Measurements from ENCODE around the gene ZMIZ1.
"Not testable (repeated sequence)": the region's sequence is repeated elsewhere in the genome, so short reads cannot be mapped to it uniquely, and the experiment has no call there.

ZMIZ1 gene

DNA sequence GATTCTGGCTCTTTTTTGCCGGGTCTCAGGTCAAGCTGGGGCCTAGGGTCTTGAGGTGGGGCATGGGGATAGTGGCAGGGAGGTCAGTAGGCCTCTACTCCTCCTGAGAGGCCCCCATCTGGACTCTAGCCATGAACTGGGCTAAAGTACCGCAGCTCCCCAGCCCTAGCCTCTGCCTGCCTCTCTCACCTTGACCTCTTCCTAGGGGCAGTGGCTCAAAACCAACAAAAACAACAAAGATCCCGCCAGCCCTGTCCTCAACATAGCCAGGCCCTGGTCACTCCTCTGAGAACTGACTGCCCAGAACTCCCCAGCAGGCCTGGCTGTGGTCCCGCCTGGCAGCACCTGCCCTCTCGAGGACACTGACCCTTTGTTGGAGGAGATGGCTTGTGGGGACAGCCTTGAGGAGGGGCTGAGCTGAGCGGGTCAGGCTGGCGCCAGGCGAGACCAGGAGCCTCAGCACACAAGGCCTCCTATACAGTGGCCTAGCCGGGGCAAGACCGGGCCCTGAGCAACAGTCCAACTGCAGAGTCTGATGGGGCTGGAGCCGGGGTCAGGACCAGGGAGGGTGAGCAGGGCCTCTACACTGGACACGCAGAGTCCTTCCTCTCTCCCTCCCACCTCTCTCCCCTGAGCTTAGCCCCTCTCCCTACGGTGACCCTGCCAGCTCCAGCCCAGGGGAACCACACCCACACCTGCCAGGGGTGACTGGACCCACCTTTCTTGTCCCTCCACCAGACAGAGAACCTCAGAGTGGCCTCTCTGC is 266.9 kb downstream of the ZMIZ1 start:
- Histone ChIP-seq H3K36me3 (ENCODE audit: insufficient read depth, low read depth, low read length) (no peaks in the 10 kb centered on the region), H3K9me3 (ENCODE audit: insufficient read depth, low read depth, low read length) (0 out of 2 replicates have a peak, but pooled peaks cover 5% of the 10 kb centered on the region), H3K4me3 (ENCODE audit: low read length) (no peak overlapping the region), H3K27me3 (ENCODE audit: insufficient read depth, low read length) (no peaks in the 10 kb centered on the region), H3K4me1 (ENCODE audit: insufficient read depth, low read length) (peaks cover 10% of the 10 kb centered on the region; the same call in 1 of the 2 replicates), H3K27ac (ENCODE audit: low read length) (no peak overlapping the region), H3K9ac (ENCODE audit: low read depth, low read length) (no peak overlapping the region)

- Histone ChIP-seq H3K9ac (ENCODE audit: low read depth, low read length) (no peak overlapping the region), H3K4me1 (ENCODE audit: insufficient read depth, low read length) (peaks cover 10% of the 10 kb centered on the region; the same call in 1 of the 2 replicates), H3K36me3 (ENCODE audit: insufficient read depth, low read depth, low read length) (no peaks in the 10 kb centered on the region), H3K4me3 (ENCODE audit: low read length) (no peak overlapping the region), H3K27me3 (ENCODE audit: insufficient read depth, low read length) (no peaks in the 10 kb centered on the region), H3K9me3 (ENCODE audit: insufficient read depth, low read depth, low read length) (0 out of 2 replicates have a peak, but pooled peaks cover 5% of the 10 kb centered on the region), H3K27ac (ENCODE audit: low read length) (no peak overlapping the region)
These were observed 267.5 kb downstream of the ZMIZ1 start for GRCh38 chr10:79336276-79336675.

DNA sequence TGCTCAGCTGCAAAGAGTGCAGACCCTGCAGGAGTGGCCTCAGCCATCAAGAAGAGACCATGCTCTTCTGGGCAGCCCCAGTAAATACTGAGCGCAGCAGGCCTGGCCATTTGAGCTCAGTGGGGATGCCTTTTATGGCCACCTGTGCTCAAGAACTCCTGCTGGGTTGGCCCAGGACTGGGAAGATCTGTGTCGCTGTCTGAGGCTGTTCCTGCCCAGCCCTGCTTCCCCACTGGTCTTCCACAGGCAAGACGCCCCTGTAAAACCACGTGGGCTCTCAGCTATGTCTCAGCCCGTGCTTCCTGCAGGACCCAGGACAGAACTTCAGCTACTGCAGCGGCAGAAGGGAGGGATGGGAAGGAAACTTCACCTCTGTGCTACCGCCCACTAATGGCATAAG is 268.0 kb downstream of the ZMIZ1 start:
- H3K9ac ChIP-seq (ENCODE audit: low read depth, low read length) = no peak overlapping the region
- H3K27me3 ChIP-seq (ENCODE audit: insufficient read depth, low read length) = no peaks in the 10 kb centered on the region

DNA sequence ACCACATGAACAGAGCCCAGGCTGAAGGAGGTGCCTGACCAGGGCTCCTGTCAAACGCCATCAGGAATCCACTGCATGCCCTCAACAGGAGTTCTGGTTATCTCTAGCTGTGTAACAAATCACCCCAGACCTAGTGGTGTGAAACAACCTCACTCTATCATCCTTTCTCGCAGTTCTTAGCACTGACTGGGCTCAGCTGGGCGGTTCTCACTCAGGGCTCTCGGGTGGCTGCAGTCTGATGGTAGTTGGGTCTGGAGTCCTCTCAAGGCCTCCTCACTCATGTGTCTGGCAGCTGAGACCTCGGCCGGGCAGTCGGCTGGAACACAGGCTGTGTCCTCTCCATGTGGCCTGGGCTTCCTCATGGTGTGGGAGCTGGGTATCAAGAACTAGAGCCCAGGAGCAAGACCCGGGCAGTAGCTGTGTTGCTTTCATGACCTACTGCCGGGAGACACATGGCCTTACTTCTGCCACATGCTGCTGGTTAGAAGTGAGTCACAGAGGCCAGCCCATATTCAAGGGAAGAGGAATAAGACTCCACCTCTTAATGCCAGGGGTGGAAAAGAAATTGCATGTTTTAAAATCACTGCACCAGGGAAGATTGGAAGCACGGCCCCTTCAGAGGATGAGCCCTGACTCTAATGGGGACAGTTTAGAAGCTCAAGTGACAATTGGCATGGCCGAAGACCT is 269.2 kb downstream of the ZMIZ1 start:
- H3K4me3 ChIP-seq (ENCODE audit: low read length) = not testable (repeated sequence)

More for the DNA sequence above, 268.0 kb downstream of the ZMIZ1 start:
- no peak overlapping the region for H3K4me3 ChIP-seq (ENCODE audit: low read length)
- no peaks in the 10 kb centered on the region for H3K36me3 ChIP-seq (ENCODE audit: insufficient read depth, low read depth, low read length)
- no peak overlapping the region for H3K27ac ChIP-seq (ENCODE audit: low read length)
- peaks cover 10% of the 10 kb centered on the region; the same call in 1 of the 2 replicates for H3K4me1 ChIP-seq (ENCODE audit: insufficient read depth, low read length)
- 0 out of 2 replicates have a peak, but pooled peaks cover 5% of the 10 kb centered on the region for H3K9me3 ChIP-seq (ENCODE audit: insufficient read depth, low read depth, low read length)

DNA sequence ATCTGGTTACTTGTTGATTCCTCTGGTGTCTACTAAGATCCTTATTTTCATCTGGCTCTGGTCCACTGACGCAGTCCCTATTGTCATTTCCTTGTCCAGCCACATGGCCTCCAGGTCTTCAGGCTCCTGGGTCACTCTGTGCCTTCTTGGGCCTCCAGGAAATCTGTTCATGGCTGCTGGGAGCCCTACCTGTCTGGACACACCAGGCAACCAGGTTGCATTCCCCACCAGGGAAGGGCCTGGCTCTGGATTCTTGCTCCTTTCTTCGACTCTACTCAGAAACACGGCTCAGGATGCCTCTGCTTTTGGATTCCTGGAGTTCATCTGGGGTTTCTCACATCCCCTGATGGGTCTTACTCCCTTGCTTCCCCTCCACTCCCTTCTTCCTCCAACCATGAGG is 270.5 kb downstream of the ZMIZ1 start:
- Histone ChIP-seq H3K9ac (ENCODE audit: low read depth, low read length) (no peak overlapping the region), H3K4me3 (ENCODE audit: low read length) (no peak overlapping the region), H3K27ac (ENCODE audit: low read length) (no peak overlapping the region), H3K9me3 (ENCODE audit: insufficient read depth, low read depth, low read length) (no peaks in the 10 kb centered on the region), H3K36me3 (ENCODE audit: insufficient read depth, low read depth, low read length) (no peaks in the 10 kb centered on the region), H3K27me3 (ENCODE audit: insufficient read depth, low read length) (no peaks in the 10 kb centered on the region), H3K4me1 (ENCODE audit: insufficient read depth, low read length) (peaks cover 10% of the 10 kb centered on the region; the same call in 1 of the 2 replicates)

More for the DNA sequence above, 269.2 kb downstream of the ZMIZ1 start:
- not testable (repeated sequence) for H3K9me3 ChIP-seq (ENCODE audit: insufficient read depth, low read depth, low read length); H3K4me1 ChIP-seq (ENCODE audit: insufficient read depth, low read length); H3K9ac ChIP-seq (ENCODE audit: low read depth, low read length); H3K27me3 ChIP-seq (ENCODE audit: insufficient read depth, low read length); H3K36me3 ChIP-seq (ENCODE audit: insufficient read depth, low read depth, low read length); H3K27ac ChIP-seq (ENCODE audit: low read length)

- no peak overlapping the region for H3K9ac ChIP-seq (ENCODE audit: low read depth, low read length)
- no peaks in the 10 kb centered on the region for H3K9me3 ChIP-seq (ENCODE audit: insufficient read depth, low read depth, low read length)
- no peak overlapping the region for H3K27ac ChIP-seq (ENCODE audit: low read length)
- H3K4me1 ChIP-seq (ENCODE audit: insufficient read depth, low read length) = peaks cover 10% of the 10 kb centered on the region; the same call in 1 of the 2 replicates
- H3K4me3 ChIP-seq (ENCODE audit: low read length) = no peak overlapping the region
- no peaks in the 10 kb centered on the region for H3K36me3 ChIP-seq (ENCODE audit: insufficient read depth, low read depth, low read length)
- no peaks in the 10 kb centered on the region for H3K27me3 ChIP-seq (ENCODE audit: insufficient read depth, low read length)
These were observed 272.0 kb downstream of the ZMIZ1 start for GRCh38 chr10:79340646-79341244.

DNA sequence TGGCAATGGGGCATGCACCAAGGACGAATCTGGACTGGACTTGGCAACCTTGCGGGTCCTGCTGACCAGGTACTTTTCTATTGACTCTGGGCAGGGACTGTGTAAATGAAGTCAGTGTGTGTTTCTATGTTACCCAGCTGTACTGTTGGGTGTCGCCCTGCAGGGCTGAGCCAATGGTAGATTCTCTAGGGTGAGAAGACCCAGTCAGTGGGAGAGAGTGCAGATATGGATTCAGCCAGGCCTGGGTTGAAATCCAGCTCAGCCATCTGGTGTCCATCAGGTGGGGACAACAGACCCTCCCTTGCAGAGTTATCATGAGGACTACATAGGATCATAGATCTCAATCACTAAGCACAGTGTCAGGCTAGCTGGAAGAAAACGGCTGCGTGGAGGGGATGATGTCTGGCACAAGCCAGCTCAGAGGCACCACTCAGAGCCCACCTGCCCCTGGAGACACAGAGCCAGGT is 273.6 kb downstream of the ZMIZ1 start:
- Histone ChIP-seq H3K27ac (ENCODE audit: low read length) (no peak overlapping the region), H3K36me3 (ENCODE audit: insufficient read depth, low read depth, low read length) (no peaks in the 10 kb centered on the region), H3K27me3 (ENCODE audit: insufficient read depth, low read length) (no peaks in the 10 kb centered on the region), H3K9ac (ENCODE audit: low read depth, low read length) (no peak overlapping the region), H3K9me3 (ENCODE audit: insufficient read depth, low read depth, low read length) (no peaks in the 10 kb centered on the region), H3K4me3 (ENCODE audit: low read length) (no peak overlapping the region), H3K4me1 (ENCODE audit: insufficient read depth, low read length) (peaks cover 6% of the 10 kb centered on the region; the same call in 1 of the 2 replicates)

- Histone ChIP-seq H3K9me3 (ENCODE audit: insufficient read depth, low read depth, low read length) (no peaks in the 10 kb centered on the region), H3K9ac (ENCODE audit: low read depth, low read length) (no peak overlapping the region), H3K4me1 (ENCODE audit: insufficient read depth, low read length) (peaks cover 6% of the 10 kb centered on the region; the same call in 1 of the 2 replicates), H3K36me3 (ENCODE audit: insufficient read depth, low read depth, low read length) (no peaks in the 10 kb centered on the region), H3K27ac (ENCODE audit: low read length) (no peak overlapping the region), H3K4me3 (ENCODE audit: low read length) (no peak overlapping the region), H3K27me3 (ENCODE audit: insufficient read depth, low read length) (no peaks in the 10 kb centered on the region)
These were observed 274.2 kb downstream of the ZMIZ1 start for GRCh38 chr10:79342811-79343561.

DNA sequence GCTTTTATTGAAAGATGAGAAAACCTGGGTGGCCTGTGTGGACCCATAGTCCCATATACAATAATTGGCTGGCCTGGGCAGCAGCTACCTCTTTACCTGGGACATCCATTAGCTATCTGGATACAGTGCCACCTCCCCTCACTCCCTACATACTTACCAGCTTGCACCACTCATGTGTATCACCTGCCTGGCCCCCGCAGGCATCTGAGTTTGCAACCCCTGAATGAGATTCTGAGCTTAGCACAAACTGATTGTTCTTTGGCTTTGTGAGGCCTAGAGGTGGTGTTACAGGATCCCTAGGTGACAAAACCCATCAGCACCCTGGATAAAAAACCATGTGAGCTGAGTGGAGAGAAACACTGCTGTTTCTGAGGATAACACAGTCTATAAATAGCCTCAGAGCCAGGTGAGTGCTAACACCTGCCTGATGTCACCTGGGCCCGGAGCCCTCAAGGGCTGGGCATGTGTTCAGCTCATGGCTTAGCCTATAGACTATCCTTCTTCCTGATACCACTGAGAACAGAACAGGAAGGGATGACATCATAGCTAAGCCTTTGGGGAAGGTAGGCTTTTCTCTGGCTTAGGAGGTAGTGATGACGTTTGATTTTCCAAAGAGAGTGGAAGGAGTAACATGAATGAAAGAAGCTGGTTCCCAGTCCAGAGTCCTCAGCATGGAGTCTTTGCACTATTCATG is 275.9 kb downstream of the ZMIZ1 start:
- H3K27ac ChIP-seq (ENCODE audit: low read length) = no peak overlapping the region
- peaks cover 9% of the 10 kb centered on the region; the same call in 1 of the 2 replicates for H3K4me1 ChIP-seq (ENCODE audit: insufficient read depth, low read length)
- peaks cover 11% of the 10 kb centered on the region for H3K36me3 ChIP-seq (ENCODE audit: insufficient read depth, low read depth, low read length)
- no peaks in the 10 kb centered on the region for H3K27me3 ChIP-seq (ENCODE audit: insufficient read depth, low read length)
- H3K4me3 ChIP-seq (ENCODE audit: low read length) = no peak overlapping the region
- H3K9me3 ChIP-seq (ENCODE audit: insufficient read depth, low read depth, low read length) = no peaks in the 10 kb centered on the region
- no peak overlapping the region for H3K9ac ChIP-seq (ENCODE audit: low read depth, low read length)

GRCh38 chr10:79345241-79346011 is 276.7 kb downstream of the ZMIZ1 start:
- H3K4me1 ChIP-seq (ENCODE audit: insufficient read depth, low read length) = peaks cover 9% of the 10 kb centered on the region; the same call in 1 of the 2 replicates
- no peak overlapping the region for H3K4me3 ChIP-seq (ENCODE audit: low read length)
- H3K27ac ChIP-seq (ENCODE audit: low read length) = no peak overlapping the region
- H3K36me3 ChIP-seq (ENCODE audit: insufficient read depth, low read depth, low read length) = peaks cover 19% of the 10 kb centered on the region
- H3K9ac ChIP-seq (ENCODE audit: low read depth, low read length) = no peak overlapping the region
- H3K27me3 ChIP-seq (ENCODE audit: insufficient read depth, low read length) = no peaks in the 10 kb centered on the region
- H3K9me3 ChIP-seq (ENCODE audit: insufficient read depth, low read depth, low read length) = no peaks in the 10 kb centered on the region

Data from iPS-20b (cell line).